GM18867 (cell line): ENCODE measurements around the gene DCBLD2.

Source experiments
- ATAC-seq: cut with Tn5 transposase; IDR thresholded peaks from one replicate; pipeline ENCODE4 v1.9.1; 2021; ENCODE audit warnings: mild to moderate bottlenecking, moderate library complexity; ENCODE audit not compliant: unreplicated experiment

DCBLD2 gene, protein sequence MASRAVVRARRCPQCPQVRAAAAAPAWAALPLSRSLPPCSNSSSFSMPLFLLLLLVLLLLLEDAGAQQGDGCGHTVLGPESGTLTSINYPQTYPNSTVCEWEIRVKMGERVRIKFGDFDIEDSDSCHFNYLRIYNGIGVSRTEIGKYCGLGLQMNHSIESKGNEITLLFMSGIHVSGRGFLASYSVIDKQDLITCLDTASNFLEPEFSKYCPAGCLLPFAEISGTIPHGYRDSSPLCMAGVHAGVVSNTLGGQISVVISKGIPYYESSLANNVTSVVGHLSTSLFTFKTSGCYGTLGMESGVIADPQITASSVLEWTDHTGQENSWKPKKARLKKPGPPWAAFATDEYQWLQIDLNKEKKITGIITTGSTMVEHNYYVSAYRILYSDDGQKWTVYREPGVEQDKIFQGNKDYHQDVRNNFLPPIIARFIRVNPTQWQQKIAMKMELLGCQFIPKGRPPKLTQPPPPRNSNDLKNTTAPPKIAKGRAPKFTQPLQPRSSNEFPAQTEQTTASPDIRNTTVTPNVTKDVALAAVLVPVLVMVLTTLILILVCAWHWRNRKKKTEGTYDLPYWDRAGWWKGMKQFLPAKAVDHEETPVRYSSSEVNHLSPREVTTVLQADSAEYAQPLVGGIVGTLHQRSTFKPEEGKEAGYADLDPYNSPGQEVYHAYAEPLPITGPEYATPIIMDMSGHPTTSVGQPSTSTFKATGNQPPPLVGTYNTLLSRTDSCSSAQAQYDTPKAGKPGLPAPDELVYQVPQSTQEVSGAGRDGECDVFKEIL

DNA sequence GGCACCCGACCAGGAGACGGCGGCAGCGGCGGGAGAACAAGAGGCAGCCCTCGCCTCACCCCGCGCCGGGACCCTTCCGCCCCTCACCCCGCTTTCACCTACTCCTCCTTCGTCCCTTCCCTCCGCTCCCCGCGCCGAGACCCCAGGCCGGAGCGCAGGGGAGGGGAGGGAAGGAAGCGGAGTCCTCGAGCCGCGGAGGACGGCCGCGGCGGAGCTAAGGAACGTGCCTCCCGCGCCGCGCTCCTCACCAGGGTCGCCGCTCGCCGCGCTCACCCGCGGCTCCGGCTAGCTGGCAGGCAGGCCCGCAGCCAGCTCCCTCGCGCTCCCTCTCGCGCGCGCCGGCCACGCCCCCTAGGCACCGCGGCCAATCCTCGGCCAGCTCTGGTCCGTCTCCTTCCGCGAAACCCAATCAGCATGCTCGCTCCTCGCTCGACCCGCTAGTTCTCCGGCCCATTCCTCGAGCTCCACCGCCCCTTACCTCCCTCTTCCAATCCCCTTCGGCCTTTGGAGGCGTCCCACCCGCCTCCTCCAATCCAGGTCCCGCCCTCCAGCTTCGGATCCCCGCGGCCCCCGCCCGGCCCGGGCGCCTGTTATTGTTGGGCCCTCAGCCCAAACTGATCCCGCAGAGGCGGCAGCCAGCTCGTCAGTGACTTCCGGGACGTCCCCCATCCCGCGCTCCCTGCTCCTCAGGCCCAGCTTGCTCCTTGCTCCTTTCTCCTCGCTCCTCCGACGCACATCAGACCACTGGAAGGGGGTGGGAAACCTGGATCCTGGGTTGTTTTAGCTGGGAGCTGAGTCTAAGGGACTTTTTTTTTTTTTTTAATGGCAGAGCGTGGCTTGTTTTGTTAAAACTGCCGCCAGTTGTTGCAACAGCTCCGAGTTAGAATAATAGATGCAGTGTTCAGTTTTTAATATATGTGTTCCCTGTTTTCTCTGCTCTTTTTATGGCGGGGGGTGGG, at the start of gene DCBLD2:
TSS of gene DCBLD2 (minus strand) at position 304 of the 959 bp plus-strand sequence. CDS start 369 bp downstream, outside the sequence.
- peak; percentile 99 for ATAC-seq

DNA sequence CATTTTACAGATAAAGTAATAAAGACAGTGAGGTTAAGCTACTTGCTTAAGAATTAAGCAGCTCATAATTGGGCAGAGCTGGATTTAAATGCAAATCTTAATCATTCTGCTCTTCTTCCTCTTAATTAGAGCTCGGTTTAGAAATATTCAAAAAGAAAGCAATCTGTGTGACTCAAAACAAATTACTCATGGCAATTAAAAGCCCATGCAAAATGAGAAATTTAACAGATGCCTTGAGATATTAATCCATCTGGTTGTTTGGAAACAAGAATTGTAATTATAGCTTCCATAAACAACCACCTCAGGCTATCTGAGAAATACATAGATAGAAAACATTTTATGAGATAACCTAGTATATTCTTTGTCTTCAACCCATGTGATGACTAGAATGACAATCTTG, 44.2 kb upstream of the DCBLD2 start:
- no peak for ATAC-seq

- ATAC-seq: no peak
Observed at GRCh38 chr3:98945101-98945524, 43.6 kb upstream of the DCBLD2 start.

DNA sequence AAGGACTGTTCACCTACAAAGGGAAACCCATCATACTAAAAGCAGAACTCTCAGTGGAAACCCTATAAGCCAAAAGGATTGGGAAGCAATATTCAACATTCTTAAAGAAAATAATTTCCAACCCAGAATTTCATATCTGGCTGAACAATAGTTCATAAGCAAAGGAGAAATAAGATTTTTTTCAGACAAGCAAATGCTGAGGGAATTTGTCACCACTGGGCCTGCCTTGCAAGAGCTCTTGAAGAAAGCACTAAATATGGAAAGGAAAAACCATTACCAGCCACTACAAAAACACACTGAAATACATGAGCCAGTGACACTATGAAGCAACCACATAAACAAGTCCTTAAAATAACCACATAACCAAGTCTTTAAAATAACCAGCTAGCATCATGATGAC, 28.9 kb upstream of the DCBLD2 start:
- no peak for ATAC-seq

GRCh38 chr3:98921957-98922356, 20.5 kb upstream of the DCBLD2 start:
- no peak for ATAC-seq

DNA sequence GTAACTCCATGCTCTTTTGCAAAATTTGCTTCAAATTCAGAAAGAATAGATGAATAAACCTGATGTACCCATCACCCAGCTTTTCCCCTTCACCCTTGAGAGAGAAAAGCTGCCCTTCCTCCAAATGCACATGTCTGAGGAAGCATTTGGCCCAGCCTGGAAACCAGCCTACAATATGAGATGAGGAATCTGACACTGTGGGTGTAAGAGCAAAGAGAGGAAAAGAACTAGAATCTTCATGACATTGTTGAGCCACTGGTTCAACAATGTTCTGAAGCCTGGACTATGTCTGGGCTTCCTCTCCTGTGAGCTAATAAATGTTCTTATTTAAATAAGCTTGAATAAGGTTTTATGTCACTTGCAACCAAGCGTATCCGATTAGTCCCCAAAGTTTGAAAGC, 18.7 kb upstream of the DCBLD2 start:
- no peak for ATAC-seq

- no peak for ATAC-seq
Observed at GRCh38 chr3:98918586-98918985, 17.1 kb upstream of the DCBLD2 start.

DNA sequence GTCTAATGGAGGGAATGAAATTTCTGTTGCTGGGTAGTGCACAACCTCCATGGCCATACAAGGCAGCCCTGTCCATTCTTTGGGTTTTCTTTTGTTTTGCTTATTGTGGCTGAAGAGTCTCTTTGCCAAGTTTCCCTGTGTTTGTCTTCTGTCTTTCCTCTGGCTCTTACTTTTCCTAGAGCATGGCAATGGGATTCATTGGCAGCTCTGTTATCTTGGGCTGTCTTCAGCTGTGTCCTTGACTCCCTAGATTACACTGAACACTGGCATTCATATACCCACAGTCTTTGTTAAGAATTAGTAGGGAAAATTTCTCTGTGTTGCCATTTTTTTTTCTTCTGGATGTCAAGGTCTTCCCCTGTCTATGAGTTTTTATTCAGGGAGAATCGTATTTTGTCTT, 16.1 kb upstream of the DCBLD2 start:
- no peak for ATAC-seq

- no peak for ATAC-seq
Observed at GRCh38 chr3:98914210-98915080, 12.9 kb upstream of the DCBLD2 start.

DNA sequence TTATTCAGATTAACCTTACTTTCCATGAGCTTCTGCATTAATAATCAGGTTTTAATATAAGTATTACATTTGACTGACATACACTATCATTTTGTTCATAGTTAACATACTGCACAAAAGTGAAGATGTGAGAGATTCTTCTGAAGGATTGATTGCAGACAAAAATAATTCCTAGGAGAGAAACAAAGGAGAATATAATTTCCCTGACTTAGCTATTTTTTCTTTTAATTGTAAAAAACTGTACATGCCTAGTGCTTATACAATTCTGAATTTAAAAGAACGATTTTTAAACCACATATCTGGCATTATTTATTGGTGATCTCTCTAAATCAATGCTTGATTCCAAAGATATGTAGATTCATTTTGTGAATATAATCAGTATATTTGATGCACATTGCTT, 11.0 kb upstream of the DCBLD2 start:
- no peak for ATAC-seq

GRCh38 chr3:98906230-98906629, 4.7 kb upstream of the DCBLD2 start:
- no peak for ATAC-seq

DNA sequence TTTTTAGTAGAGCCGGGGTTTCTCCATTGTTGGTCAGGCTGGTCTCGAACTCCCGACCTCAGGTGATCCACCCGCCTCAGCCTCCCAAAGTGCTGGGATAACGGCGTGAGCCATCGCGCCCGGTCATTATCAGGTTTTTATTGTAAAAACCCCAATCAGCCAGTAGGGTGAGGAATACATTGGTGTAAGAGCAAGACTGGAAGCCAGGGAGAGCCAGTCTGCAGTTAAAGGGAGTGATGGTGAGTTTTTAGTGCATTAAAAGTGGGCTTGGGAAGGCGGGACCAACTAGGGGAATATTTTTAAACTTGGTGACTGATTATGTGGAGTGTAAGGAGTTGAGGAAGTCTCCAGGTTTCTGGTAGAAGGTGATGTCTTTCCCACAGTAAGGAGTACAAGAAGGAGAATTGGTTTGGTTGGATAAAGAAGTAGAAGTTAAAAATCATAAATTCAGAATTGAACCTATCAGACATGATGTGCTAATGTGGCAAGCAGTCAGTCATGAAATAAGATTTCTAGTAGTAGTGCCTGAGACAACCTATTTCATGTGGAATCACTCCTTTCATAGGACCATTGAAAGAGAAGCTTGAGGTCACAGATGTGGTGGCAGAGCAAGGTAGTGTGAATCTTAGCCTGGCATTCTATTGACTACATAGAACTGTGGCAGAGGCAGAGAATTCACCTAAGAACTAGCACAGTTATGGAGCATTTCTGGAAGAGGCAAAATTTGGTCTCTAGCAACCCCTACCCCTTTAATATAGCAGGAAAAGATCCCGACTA, 2.4 kb upstream of the DCBLD2 start:
- ATAC-seq: no peak

DNA sequence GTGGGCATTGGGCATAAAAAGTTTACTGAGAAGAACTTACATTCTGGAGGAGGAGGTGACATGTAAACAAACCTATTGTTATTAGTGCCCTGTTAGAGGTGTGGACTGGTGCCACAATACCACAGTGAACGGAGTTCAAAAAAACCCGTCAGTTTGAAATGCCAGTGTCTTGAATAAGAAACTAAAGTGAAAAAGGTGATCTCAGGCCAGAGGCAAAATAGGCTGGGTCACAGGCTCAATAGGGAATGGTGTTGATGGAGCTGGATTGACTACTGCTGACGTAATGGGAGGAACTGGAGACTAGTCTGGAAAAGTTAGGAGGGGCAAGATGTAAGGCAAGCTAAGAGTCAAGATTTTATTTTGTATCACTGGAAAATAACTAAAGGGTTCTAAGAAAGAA, 1.6 kb upstream of the DCBLD2 start:
- no peak for ATAC-seq

DNA sequence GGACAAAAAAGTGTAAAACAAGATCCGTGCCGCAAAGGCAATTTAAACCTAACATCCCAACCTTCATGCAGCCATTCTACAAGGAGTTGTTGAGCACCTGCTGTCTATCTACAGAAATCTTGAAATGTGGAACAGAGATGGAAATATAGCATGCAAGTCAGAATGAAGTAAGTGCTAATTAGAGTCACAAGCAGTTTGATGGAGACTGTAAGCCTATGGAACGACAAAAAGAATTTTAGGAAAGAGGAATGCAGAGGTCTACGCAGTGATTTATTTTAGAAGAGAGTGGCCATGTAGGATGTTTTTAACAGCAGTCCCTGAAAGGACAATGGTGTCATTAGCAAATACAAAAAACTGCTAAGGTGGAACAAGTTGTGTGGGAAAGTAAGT, 851 bp upstream of the DCBLD2 start:
- no peak for ATAC-seq

- ATAC-seq: peak; percentile 23
Observed at GRCh38 chr3:98901119-98901391, 440 bp downstream of the DCBLD2 start.

DNA sequence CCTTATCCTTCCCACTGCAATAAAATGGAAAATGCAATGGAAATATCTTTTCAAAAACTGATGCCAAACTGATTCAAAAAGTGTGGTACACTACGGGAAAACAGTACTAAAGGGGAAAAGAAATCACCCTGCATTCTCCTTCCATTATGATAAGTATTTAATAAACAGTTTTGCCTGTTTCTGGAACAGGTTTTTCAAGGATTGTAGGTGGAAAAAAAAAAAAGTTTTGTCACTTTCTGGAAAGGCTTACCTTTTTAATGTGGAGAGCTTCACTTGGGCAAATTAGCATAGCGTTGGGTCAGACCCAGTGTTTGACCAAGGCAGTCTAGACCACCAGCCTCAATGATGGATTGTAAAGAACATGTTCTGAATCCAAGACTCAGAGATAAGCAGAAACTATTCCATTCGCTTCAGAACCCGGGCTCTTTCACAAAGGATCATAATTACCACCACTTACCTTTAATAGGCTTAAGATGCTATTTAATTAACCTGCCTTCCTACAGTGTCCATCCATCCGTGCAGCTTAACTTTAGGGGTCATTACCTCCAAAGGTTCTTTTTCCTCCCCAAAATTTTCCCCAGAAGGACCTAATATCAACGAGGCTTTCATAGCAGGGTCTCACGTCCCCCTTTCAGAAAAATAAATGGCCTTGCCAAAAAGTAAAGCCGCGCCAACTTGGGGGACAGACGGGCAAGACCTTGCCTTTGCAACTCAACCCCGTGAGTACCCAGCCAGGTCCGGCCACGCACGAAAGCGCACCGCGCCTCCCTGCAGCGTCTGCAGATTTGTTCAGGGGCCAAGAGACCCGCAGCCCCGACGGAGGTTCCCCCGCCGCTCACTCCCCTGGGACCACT, 1.0 kb downstream of the DCBLD2 start:
- ATAC-seq: peak; percentile 3

- ATAC-seq: no peak
Observed at GRCh38 chr3:98897701-98898100, 3.8 kb downstream of the DCBLD2 start.

- ATAC-seq: no peak
Observed at GRCh38 chr3:98894791-98895576, 6.5 kb downstream of the DCBLD2 start.
